Measurements from ENCODE around the gene MAP3K5.

The MAP3K5 gene

GRCh38 chr6:136607204-136607931 is 184.9 kb downstream of the MAP3K5 start:
- ChIA-PET CTCF (interaction anchor here (0.7 to 2.4 kb wide), 6 partner anchors 8 to 185 kb away, joined by 3 to 12 read pairs (median 4); partner anchors contain the start of gene MAP3K5), POLR2A (interaction anchor here (0.6 kb wide), 1 partner anchor 221 kb away, joined by 3 read pairs; no protein-coding TSS in a partner anchor)
- H3K9me3 ChIP-seq (ENCODE audit: control extremely low read depth in 1 of 5, control insufficient read depth in 4 of 5, insufficient read depth in 2 of 5, low read depth in 1 of 5, low read length in 4 of 5), result no peaks in the 10 kb centered on the region
- DNase-seq, result no peak
- WGBS (ENCODE audit: insufficient coverage), result 100% methylated on average over 2 of the region's 3 CpGs
- no peak overlapping the region for H3K4me3 ChIP-seq (ENCODE audit: control insufficient read depth in 1 of 7, extremely low read depth in 1 of 7, insufficient read depth in 4 of 7, low read depth in 2 of 7, low read length in 6 of 7)
- H3K27me3 ChIP-seq (replicated peaks in 2 of 5; ENCODE audit: control insufficient read depth in 4 of 5, insufficient read depth in 5 of 5, low read length in 4 of 5), result no peaks in the 10 kb centered on the region
- H3K36me3 ChIP-seq (ENCODE audit: control insufficient read depth in 4 of 4, insufficient read depth in 4 of 4, low read length in 3 of 4), result peaks cover 13 to 31% (median 15%) of the 10 kb centered on the region in 4 experiments
- H3K27ac ChIP-seq (ENCODE audit: insufficient read depth in 1 of 2, low read depth in 1 of 2, low read length in 2 of 2, poor library complexity in 1 of 2, severe bottlenecking in 2 of 2), result no peak overlapping the region
- peaks cover 3 to 16% (median 10%) of the 10 kb centered on the region in 4 experiments for H3K4me1 ChIP-seq (ENCODE audit: control extremely low read depth in 1 of 4, control insufficient read depth in 4 of 4, insufficient read depth in 4 of 4, low read length in 3 of 4)

DNA sequence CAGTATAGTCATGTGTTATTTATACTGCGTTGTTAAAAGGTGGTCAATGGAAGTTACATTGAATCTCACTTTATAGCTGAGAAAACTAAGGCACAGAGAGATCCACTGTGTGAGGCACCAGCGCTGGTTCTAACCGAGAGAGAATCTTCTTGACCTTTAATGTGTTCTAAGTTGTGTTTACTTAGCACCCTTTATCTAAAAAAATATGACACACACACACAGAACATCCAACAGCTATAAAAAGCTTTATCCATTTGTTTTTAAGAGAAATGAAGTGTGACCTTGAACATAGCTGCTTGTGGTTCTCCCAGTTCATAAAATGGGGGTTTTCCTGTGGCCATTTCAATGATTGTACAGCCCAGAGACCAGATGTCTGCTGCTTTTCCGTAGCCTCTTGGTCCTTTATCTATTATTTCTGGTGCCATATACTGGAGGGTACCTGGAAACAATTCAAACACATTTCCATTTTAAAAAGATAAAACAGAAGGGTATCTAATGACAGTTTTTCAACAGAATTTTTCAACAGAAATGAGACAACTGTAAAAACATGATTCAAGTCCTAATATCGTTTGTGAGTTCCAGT is 187.3 kb downstream of the MAP3K5 start:
- CTCF ChIA-PET, result interaction anchor here (1.8 kb wide), 1 partner anchor 39 kb away, joined by 6 read pairs; no protein-coding TSS in a partner anchor
- Histone ChIP-seq H3K36me3 (ENCODE audit: control insufficient read depth in 4 of 4, insufficient read depth in 4 of 4, low read length in 3 of 4) (peaks cover 13 to 47% (median 25%) of the 10 kb centered on the region in 4 experiments), H3K9me3 (ENCODE audit: control extremely low read depth in 1 of 5, control insufficient read depth in 4 of 5, insufficient read depth in 2 of 5, low read depth in 1 of 5, low read length in 4 of 5) (no peaks in the 10 kb centered on the region), H3K27me3 (replicated peaks in 2 of 5; ENCODE audit: control insufficient read depth in 4 of 5, insufficient read depth in 5 of 5, low read length in 4 of 5) (no peaks in the 10 kb centered on the region), H3K4me3 (ENCODE audit: control insufficient read depth in 1 of 7, extremely low read depth in 1 of 7, insufficient read depth in 4 of 7, low read depth in 2 of 7, low read length in 6 of 7) (no peak overlapping the region), H3K4me1 (ENCODE audit: control extremely low read depth in 1 of 4, control insufficient read depth in 4 of 4, insufficient read depth in 4 of 4, low read length in 3 of 4) (peaks cover 0 to 8% (median 4%) of the 10 kb centered on the region in 4 experiments), H3K27ac (ENCODE audit: insufficient read depth in 1 of 2, low read depth in 1 of 2, low read length in 2 of 2, poor library complexity in 1 of 2, severe bottlenecking in 2 of 2) (no peak overlapping the region)
- WGBS (ENCODE audit: insufficient coverage), result 100% methylated on average over 1 of the region's 5 CpGs
- POLR2A ChIA-PET, result no interaction called here
- DNase-seq, result no peak

- no peak overlapping the region for H3K27ac ChIP-seq (ENCODE audit: insufficient read depth in 1 of 2, low read depth in 1 of 2, low read length in 2 of 2, poor library complexity in 1 of 2, severe bottlenecking in 2 of 2)
- H3K27me3 ChIP-seq (replicated peaks in 2 of 5; ENCODE audit: control insufficient read depth in 4 of 5, insufficient read depth in 5 of 5, low read length in 4 of 5), result no peaks in the 10 kb centered on the region
- POLR2A ChIA-PET, result no interaction called here
- H3K36me3 ChIP-seq (ENCODE audit: control insufficient read depth in 4 of 4, insufficient read depth in 4 of 4, low read length in 3 of 4), result peaks cover 13 to 53% (median 29%) of the 10 kb centered on the region in 4 experiments
- WGBS (ENCODE audit: insufficient coverage), result 100% methylated on average over 1 of the region's 1 CpG
- no peaks in the 10 kb centered on the region for H3K9me3 ChIP-seq (ENCODE audit: control extremely low read depth in 1 of 5, control insufficient read depth in 4 of 5, insufficient read depth in 2 of 5, low read depth in 1 of 5, low read length in 4 of 5)
- H3K4me3 ChIP-seq (ENCODE audit: control insufficient read depth in 1 of 7, extremely low read depth in 1 of 7, insufficient read depth in 4 of 7, low read depth in 2 of 7, low read length in 6 of 7), result no peak overlapping the region
- CTCF ChIA-PET, result interaction anchor here (1.1 to 1.8 kb wide), 3 partner anchors 40 to 208 kb away, joined by 3 to 6 read pairs (median 4); no protein-coding TSS in a partner anchor
- peaks cover 0 to 2% (median 0%) of the 10 kb centered on the region in 4 experiments for H3K4me1 ChIP-seq (ENCODE audit: control extremely low read depth in 1 of 4, control insufficient read depth in 4 of 4, insufficient read depth in 4 of 4, low read length in 3 of 4)
- DNase-seq, result no peak
Observed at GRCh38 chr6:136604328-136604825, 187.9 kb downstream of the MAP3K5 start.

DNA sequence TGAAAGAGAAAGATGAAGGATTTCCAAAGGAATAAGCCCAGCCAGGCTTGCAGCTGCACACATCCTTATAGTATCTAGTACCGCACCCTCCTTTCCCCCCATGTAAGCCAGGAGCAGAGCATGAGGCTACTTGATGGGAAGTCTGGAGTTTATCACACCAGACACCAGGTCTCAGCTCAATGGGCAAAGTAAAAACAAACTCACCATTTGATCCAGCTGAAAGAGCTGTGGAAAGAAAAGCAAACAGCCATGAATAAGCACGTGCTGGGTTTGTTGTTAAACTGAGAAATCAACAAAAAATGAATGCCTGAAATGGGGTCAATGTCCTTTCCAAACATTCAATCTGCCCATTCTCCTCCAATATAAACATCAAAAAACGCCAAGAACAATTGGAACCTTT is 191.5 kb downstream of the MAP3K5 start:
- no peak overlapping the region for H3K4me3 ChIP-seq (ENCODE audit: control insufficient read depth in 1 of 7, extremely low read depth in 1 of 7, insufficient read depth in 4 of 7, low read depth in 2 of 7, low read length in 6 of 7)
- H3K27me3 ChIP-seq (replicated peaks in 2 of 5; ENCODE audit: control insufficient read depth in 4 of 5, insufficient read depth in 5 of 5, low read length in 4 of 5), result no peaks in the 10 kb centered on the region
- ChIA-PET POLR2A (no interaction called here), CTCF (interaction anchor here (0.8 to 1.7 kb wide), 6 partner anchors 12 to 58 kb away, joined by 3 to 5 read pairs (median 3); no protein-coding TSS in a partner anchor)
- H3K27ac ChIP-seq (ENCODE audit: insufficient read depth in 1 of 2, low read depth in 1 of 2, low read length in 2 of 2, poor library complexity in 1 of 2, severe bottlenecking in 2 of 2), result no peak overlapping the region
- peaks cover 0 to 3% (median 0%) of the 10 kb centered on the region in 4 experiments for H3K4me1 ChIP-seq (ENCODE audit: control extremely low read depth in 1 of 4, control insufficient read depth in 4 of 4, insufficient read depth in 4 of 4, low read length in 3 of 4)
- no peaks in the 10 kb centered on the region for H3K9me3 ChIP-seq (ENCODE audit: control extremely low read depth in 1 of 5, control insufficient read depth in 4 of 5, insufficient read depth in 2 of 5, low read depth in 1 of 5, low read length in 4 of 5)
- 100% methylated on average over 1 of the region's 3 CpGs for WGBS (ENCODE audit: insufficient coverage)
- no peak for DNase-seq
- peaks cover 5 to 67% (median 31%) of the 10 kb centered on the region in 4 experiments for H3K36me3 ChIP-seq (ENCODE audit: control insufficient read depth in 4 of 4, insufficient read depth in 4 of 4, low read length in 3 of 4)

- no peaks in the 10 kb centered on the region for H3K9me3 ChIP-seq (ENCODE audit: control extremely low read depth in 1 of 5, control insufficient read depth in 4 of 5, insufficient read depth in 2 of 5, low read depth in 1 of 5, low read length in 4 of 5)
- H3K4me1 ChIP-seq (ENCODE audit: control extremely low read depth in 1 of 4, control insufficient read depth in 4 of 4, insufficient read depth in 4 of 4, low read length in 3 of 4), result peaks cover 4 to 14% (median 6%) of the 10 kb centered on the region in 4 experiments
- 100% methylated on average over 7 of the region's 10 CpGs for WGBS (ENCODE audit: insufficient coverage)
- H3K36me3 ChIP-seq (ENCODE audit: control insufficient read depth in 4 of 4, insufficient read depth in 4 of 4, low read length in 3 of 4), result peaks cover 3 to 62% (median 30%) of the 10 kb centered on the region in 4 experiments
- ChIA-PET POLR2A (no interaction called here), CTCF (interaction anchor here (1.7 kb wide), 1 partner anchor 8 kb away, joined by 4 read pairs; no protein-coding TSS in a partner anchor)
- no peaks in the 10 kb centered on the region for H3K27me3 ChIP-seq (replicated peaks in 2 of 5; ENCODE audit: control insufficient read depth in 4 of 5, insufficient read depth in 5 of 5, low read length in 4 of 5)
- DNase-seq, result no peak
- H3K27ac ChIP-seq (ENCODE audit: insufficient read depth in 1 of 2, low read depth in 1 of 2, low read length in 2 of 2, poor library complexity in 1 of 2, severe bottlenecking in 2 of 2), result no peak overlapping the region
- H3K4me3 ChIP-seq (ENCODE audit: control insufficient read depth in 1 of 7, extremely low read depth in 1 of 7, insufficient read depth in 4 of 7, low read depth in 2 of 7, low read length in 6 of 7), result no peak overlapping the region
Observed at GRCh38 chr6:136599329-136600011, 192.8 kb downstream of the MAP3K5 start.

GRCh38 chr6:136598048-136598447 is 194.2 kb downstream of the MAP3K5 start:
- 100% methylated on average over 3 of the region's 3 CpGs for WGBS (ENCODE audit: insufficient coverage)
- Histone ChIP-seq H3K4me3 (ENCODE audit: control insufficient read depth in 1 of 7, extremely low read depth in 1 of 7, insufficient read depth in 4 of 7, low read depth in 2 of 7, low read length in 6 of 7) (no peak overlapping the region), H3K27me3 (replicated peaks in 2 of 5; ENCODE audit: control insufficient read depth in 4 of 5, insufficient read depth in 5 of 5, low read length in 4 of 5) (no peaks in the 10 kb centered on the region), H3K36me3 (ENCODE audit: control insufficient read depth in 4 of 4, insufficient read depth in 4 of 4, low read length in 3 of 4) (peaks cover 0 to 52% (median 24%) of the 10 kb centered on the region in 4 experiments), H3K9me3 (ENCODE audit: control extremely low read depth in 1 of 5, control insufficient read depth in 4 of 5, insufficient read depth in 2 of 5, low read depth in 1 of 5, low read length in 4 of 5) (no peaks in the 10 kb centered on the region), H3K27ac (ENCODE audit: insufficient read depth in 1 of 2, low read depth in 1 of 2, low read length in 2 of 2, poor library complexity in 1 of 2, severe bottlenecking in 2 of 2) (no peak overlapping the region), H3K4me1 (ENCODE audit: control extremely low read depth in 1 of 4, control insufficient read depth in 4 of 4, insufficient read depth in 4 of 4, low read length in 3 of 4) (peaks cover 9 to 28% (median 19%) of the 10 kb centered on the region in 4 experiments)
- DNase-seq, result no peak
- ChIA-PET POLR2A (no interaction called here), CTCF (interaction anchor here (1.2 to 1.7 kb wide), 3 partner anchors 9 to 11 kb away, joined by 4 to 5 read pairs (median 4); no protein-coding TSS in a partner anchor)
